ENCODE measurements around the gene TBC1D24.

The TBC1D24 gene

GRCh38 chr16:2458887-2459646 lies 15.9 kb upstream of the TBC1D24 start:
- Histone ChIP-seq H3K9ac (ENCODE audit: low read length) (peak overlapping the region; percentile 48; the same call in 1 of the 2 replicates), H3K4me2 (ENCODE audit: low read depth, low read length) (peak overlapping the region; percentile 96), H3K27ac (ENCODE audit: low read length) (peak overlapping the region; percentile 21; the same call in 1 of the 2 replicates), H3K79me2 (ENCODE audit: low read length) (peaks cover 14% of the 10 kb centered on the region), H2AFZ (ENCODE audit: low read length) (peak overlapping the region; percentile 79), H4K20me1 (ENCODE audit: insufficient read depth, low read length) (no peaks in the 10 kb centered on the region), H3K4me1 (ENCODE audit: low read length) (peaks cover 15% of the 10 kb centered on the region), H3K9me3 (replicated peaks; ENCODE audit: insufficient read depth, low read length) (no peaks in the 10 kb centered on the region), H3F3A (ENCODE audit: insufficient read depth, low read length) (peaks cover 21% of the 10 kb centered on the region), H3K4me3 (ENCODE audit: low read length) (peak overlapping the region; percentile 72), H3K36me3 (replicated peaks; ENCODE audit: insufficient read depth, low read length) (no peaks in the 10 kb centered on the region; the same call in 1 of the 2 replicates), H3K27me3 (replicated peaks; ENCODE audit: insufficient read depth, low read length) (no peaks in the 10 kb centered on the region), H3K9me2 (replicated peaks; ENCODE audit: insufficient read depth, low read length) (no peaks in the 10 kb centered on the region)
- DNase-seq, result no peak
- TF ChIP-seq CTCF (IDR thresholded peaks at IDR 0.05; ENCODE audit: low read length), result no peak
- TF ChIP-seq EZH2phosphoT487 (IDR thresholded peaks at IDR 0.05; ENCODE audit: low read length), result no peak
- TF ChIP-seq EZH2 (optimal IDR thresholded peaks at IDR 0.05; ENCODE audit: low read depth, low read length), result no peak

GRCh38 chr16:2459647-2460390 lies 15.1 kb upstream of the TBC1D24 start, which contains the start of gene TEDC2:
TSS of gene TEDC2 (plus strand) at chr16:2460109. CDS start at chr16:2460145, 36 bp downstream.
- peak within 1 kb of the TSS; percentile 21; the same call in 1 of the 2 replicates for H3K27ac ChIP-seq (ENCODE audit: low read length)
- H3F3A ChIP-seq (ENCODE audit: insufficient read depth, low read length), result peaks cover 21% of the 10 kb centered on the region
- H3K4me2 ChIP-seq (ENCODE audit: low read depth, low read length), result peak within 1 kb of the TSS; percentile 96
- peak within 1 kb of the TSS; percentile 72 for H3K4me3 ChIP-seq (ENCODE audit: low read length)
- peak; percentile 98 for DNase-seq
- H3K9me2 ChIP-seq (replicated peaks; ENCODE audit: insufficient read depth, low read length), result no peaks in the 10 kb centered on the region
- H3K9ac ChIP-seq (ENCODE audit: low read length), result peak within 1 kb of the TSS; percentile 81
- no peaks in the 10 kb centered on the region; the same call in 1 of the 2 replicates for H3K36me3 ChIP-seq (replicated peaks; ENCODE audit: insufficient read depth, low read length)
- H3K9me3 ChIP-seq (replicated peaks; ENCODE audit: insufficient read depth, low read length), result no peaks in the 10 kb centered on the region
- no peak for TF ChIP-seq CTCF (IDR thresholded peaks at IDR 0.05; ENCODE audit: low read length)
- peak within 1 kb of the TSS; percentile 79 for H2AFZ ChIP-seq (ENCODE audit: low read length)
- H3K4me1 ChIP-seq (ENCODE audit: low read length), result peaks cover 15% of the 10 kb centered on the region
- no peaks in the 10 kb centered on the region for H3K27me3 ChIP-seq (replicated peaks; ENCODE audit: insufficient read depth, low read length)
- peaks cover 14% of the 10 kb centered on the region for H3K79me2 ChIP-seq (ENCODE audit: low read length)
- no peaks in the 10 kb centered on the region for H4K20me1 ChIP-seq (ENCODE audit: insufficient read depth, low read length)

GRCh38 chr16:2460391-2460713 lies 14.6 kb upstream of the TBC1D24 start:
- no peak for DNase-seq
- Histone ChIP-seq H4K20me1 (ENCODE audit: insufficient read depth, low read length) (no peaks in the 10 kb centered on the region), H3K27ac (ENCODE audit: low read length) (no peak overlapping the region), H2AFZ (ENCODE audit: low read length) (peak overlapping the region; percentile 71), H3K4me3 (ENCODE audit: low read length) (peak overlapping the region; percentile 72), H3K4me2 (ENCODE audit: low read depth, low read length) (peak overlapping the region; percentile 96), H3K9me2 (replicated peaks; ENCODE audit: insufficient read depth, low read length) (no peaks in the 10 kb centered on the region), H3F3A (ENCODE audit: insufficient read depth, low read length) (peaks cover 21% of the 10 kb centered on the region), H3K27me3 (replicated peaks; ENCODE audit: insufficient read depth, low read length) (no peaks in the 10 kb centered on the region), H3K9ac (ENCODE audit: low read length) (peak overlapping the region; percentile 81), H3K4me1 (ENCODE audit: low read length) (peaks cover 15% of the 10 kb centered on the region), H3K9me3 (replicated peaks; ENCODE audit: insufficient read depth, low read length) (no peaks in the 10 kb centered on the region), H3K36me3 (replicated peaks; ENCODE audit: insufficient read depth, low read length) (no peaks in the 10 kb centered on the region; the same call in 1 of the 2 replicates), H3K79me2 (ENCODE audit: low read length) (peaks cover 14% of the 10 kb centered on the region)
- TF ChIP-seq EZH2phosphoT487 (IDR thresholded peaks at IDR 0.05; ENCODE audit: low read length) (no peak), EZH2 (optimal IDR thresholded peaks at IDR 0.05; ENCODE audit: low read depth, low read length) (no peak), CTCF (IDR thresholded peaks at IDR 0.05; ENCODE audit: low read length) (no peak)

All from MM.1S (cell line).